ENCODE data around the gene CAMK2B.
A peak's percentile ranks its signal among the peaks of the same experiment; 100 is the strongest.

CAMK2B gene

DNA sequence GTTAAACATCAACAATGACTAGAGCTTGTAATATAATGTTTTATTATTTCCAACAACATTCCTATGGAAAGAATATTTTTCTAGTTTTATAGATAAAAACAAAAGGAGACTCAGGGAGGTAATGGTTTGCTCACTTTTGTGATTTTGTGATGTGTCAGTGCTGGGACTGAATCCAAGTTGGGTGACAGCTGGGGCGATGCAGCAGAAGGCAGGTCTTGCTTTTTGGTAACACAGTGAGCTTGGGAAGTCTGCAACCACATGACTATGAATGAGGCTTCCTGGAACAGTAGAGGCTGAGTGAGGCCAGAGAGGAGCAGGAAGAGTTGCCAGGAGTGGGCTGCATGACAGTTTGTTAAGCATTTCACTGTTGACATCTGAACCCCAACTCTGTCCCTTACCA lies 129.5 kb downstream of the CAMK2B start:
- TF ChIP-seq, protein P1, sequence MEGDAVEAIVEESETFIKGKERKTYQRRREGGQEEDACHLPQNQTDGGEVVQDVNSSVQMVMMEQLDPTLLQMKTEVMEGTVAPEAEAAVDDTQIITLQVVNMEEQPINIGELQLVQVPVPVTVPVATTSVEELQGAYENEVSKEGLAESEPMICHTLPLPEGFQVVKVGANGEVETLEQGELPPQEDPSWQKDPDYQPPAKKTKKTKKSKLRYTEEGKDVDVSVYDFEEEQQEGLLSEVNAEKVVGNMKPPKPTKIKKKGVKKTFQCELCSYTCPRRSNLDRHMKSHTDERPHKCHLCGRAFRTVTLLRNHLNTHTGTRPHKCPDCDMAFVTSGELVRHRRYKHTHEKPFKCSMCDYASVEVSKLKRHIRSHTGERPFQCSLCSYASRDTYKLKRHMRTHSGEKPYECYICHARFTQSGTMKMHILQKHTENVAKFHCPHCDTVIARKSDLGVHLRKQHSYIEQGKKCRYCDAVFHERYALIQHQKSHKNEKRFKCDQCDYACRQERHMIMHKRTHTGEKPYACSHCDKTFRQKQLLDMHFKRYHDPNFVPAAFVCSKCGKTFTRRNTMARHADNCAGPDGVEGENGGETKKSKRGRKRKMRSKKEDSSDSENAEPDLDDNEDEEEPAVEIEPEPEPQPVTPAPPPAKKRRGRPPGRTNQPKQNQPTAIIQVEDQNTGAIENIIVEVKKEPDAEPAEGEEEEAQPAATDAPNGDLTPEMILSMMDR (IDR thresholded peaks at IDR 0.05; ENCODE audit: low read depth, low read length, poor library complexity, severe bottlenecking), result no peak
- no peak for TF ChIP-seq EZH2phosphoT487 (IDR thresholded peaks at IDR 0.05; ENCODE audit: borderline replicate concordance, low read length)
- Histone ChIP-seq H4K20me1 (ENCODE audit: control insufficient read depth, insufficient read depth, low read depth, low read length) (no peaks in the 10 kb centered on the region), H3K9me3 (ENCODE audit: control insufficient read depth, insufficient read depth, low read length) (no peaks in the 10 kb centered on the region), H3K4me3 (ENCODE audit: low read length) (no peak overlapping the region), H3K27ac (ENCODE audit: low read depth, low read length) (no peak overlapping the region), H3K4me1 (ENCODE audit: control insufficient read depth, low read length) (peaks cover 10% of the 10 kb centered on the region), H3K9me2 (replicated peaks; ENCODE audit: control insufficient read depth, low read length) (no peaks in the 10 kb centered on the region), H3K36me3 (ENCODE audit: control insufficient read depth, low read length) (no peaks in the 10 kb centered on the region), H3K79me2 (ENCODE audit: control insufficient read depth, low read length) (peaks cover under 1% of the 10 kb centered on the region), H3F3A (ENCODE audit: control insufficient read depth, insufficient read depth) (no peaks in the 10 kb centered on the region), H3K4me2 (ENCODE audit: low read length) (peak overlapping the region; percentile 0; the same call in 1 of the 2 replicates), H3K27me3 (ENCODE audit: control insufficient read depth, low read length) (0 out of 2 replicates have a peak, but pooled peaks cover 3% of the 10 kb centered on the region)

DNA sequence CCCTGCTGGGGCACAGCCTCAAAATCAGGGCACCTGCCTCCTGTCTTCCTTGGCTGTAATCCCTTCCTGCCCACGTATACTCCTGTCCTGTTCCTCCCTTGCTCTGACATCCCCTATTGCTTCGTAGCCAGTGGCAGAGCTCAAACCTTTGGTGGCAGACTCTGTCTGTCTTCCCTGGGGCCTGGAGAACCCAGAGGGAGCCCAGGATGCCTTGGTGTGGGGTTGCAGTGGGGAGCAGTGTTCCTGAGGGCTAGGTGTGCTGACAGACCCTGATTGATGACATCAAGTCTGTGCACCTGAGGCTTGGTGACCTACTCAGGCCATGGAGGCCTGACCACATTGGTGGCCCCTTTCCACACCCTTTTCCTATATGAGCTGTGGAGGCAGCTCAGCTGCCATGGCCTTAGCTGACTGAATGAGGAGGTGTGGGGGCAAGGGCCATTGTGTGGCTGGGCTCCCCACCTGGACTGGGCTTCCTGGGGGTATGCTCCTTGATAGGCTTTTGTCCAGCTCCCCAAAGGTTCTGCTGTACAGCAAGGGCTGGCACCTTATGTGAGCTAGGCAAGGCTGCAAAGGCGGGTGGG lies 130.7 kb downstream of the CAMK2B start:
- no peak for TF ChIP-seq EZH2phosphoT487 (IDR thresholded peaks at IDR 0.05; ENCODE audit: borderline replicate concordance, low read length)
- TF ChIP-seq, protein P1 (IDR thresholded peaks at IDR 0.05; ENCODE audit: low read depth, low read length, poor library complexity, severe bottlenecking), result no peak
- peaks cover 7% of the 10 kb centered on the region; the same call in 1 of the 2 replicates for H3K27me3 ChIP-seq (ENCODE audit: control insufficient read depth, low read length)
- H3K9me3 ChIP-seq (ENCODE audit: control insufficient read depth, insufficient read depth, low read length), result no peaks in the 10 kb centered on the region
- H3K4me3 ChIP-seq (ENCODE audit: low read length), result no peak overlapping the region
- H3K4me1 ChIP-seq (ENCODE audit: control insufficient read depth, low read length), result peaks cover 10% of the 10 kb centered on the region
- H4K20me1 ChIP-seq (ENCODE audit: control insufficient read depth, insufficient read depth, low read depth, low read length), result no peaks in the 10 kb centered on the region
- H3K27ac ChIP-seq (ENCODE audit: low read depth, low read length), result no peak overlapping the region
- no peaks in the 10 kb centered on the region for H3K79me2 ChIP-seq (ENCODE audit: control insufficient read depth, low read length)
- H3K36me3 ChIP-seq (ENCODE audit: control insufficient read depth, low read length), result no peaks in the 10 kb centered on the region
- H3K9me2 ChIP-seq (replicated peaks; ENCODE audit: control insufficient read depth, low read length), result no peaks in the 10 kb centered on the region
- no peak overlapping the region for H3K4me2 ChIP-seq (ENCODE audit: low read length)
- no peaks in the 10 kb centered on the region for H3F3A ChIP-seq (ENCODE audit: control insufficient read depth, insufficient read depth)

DNA sequence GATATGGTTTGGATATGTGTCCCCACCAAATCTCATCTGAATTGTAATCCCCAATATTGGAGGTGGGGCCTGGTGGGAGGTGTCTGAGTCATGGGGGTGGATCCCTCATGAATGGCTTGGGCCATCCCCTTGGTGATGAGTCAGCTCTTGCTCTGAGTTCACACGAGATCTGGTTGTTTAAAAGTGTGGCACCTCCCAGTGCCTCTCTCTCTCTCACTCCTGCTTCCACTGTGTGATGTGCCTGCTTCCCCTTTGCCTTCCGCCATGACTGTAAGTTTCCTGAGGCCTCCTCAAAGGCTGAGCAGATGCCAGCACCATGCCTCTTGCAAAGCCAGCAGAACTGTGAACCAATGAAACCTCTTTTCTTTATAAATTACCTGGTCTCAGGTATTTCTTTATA lies 131.3 kb downstream of the CAMK2B start:
- TF ChIP-seq EZH2phosphoT487 (IDR thresholded peaks at IDR 0.05; ENCODE audit: borderline replicate concordance, low read length), result no peak
- TF ChIP-seq, protein P1 (IDR thresholded peaks at IDR 0.05; ENCODE audit: low read depth, low read length, poor library complexity, severe bottlenecking), result no peak
- Histone ChIP-seq H3K27me3 (ENCODE audit: control insufficient read depth, low read length) (peaks cover 7% of the 10 kb centered on the region; the same call in 1 of the 2 replicates), H3F3A (ENCODE audit: control insufficient read depth, insufficient read depth) (no peaks in the 10 kb centered on the region), H3K4me3 (ENCODE audit: low read length) (no peak overlapping the region), H3K79me2 (ENCODE audit: control insufficient read depth, low read length) (no peaks in the 10 kb centered on the region), H3K9me2 (replicated peaks; ENCODE audit: control insufficient read depth, low read length) (no peaks in the 10 kb centered on the region), H3K36me3 (ENCODE audit: control insufficient read depth, low read length) (no peaks in the 10 kb centered on the region), H4K20me1 (ENCODE audit: control insufficient read depth, insufficient read depth, low read depth, low read length) (no peaks in the 10 kb centered on the region), H3K27ac (ENCODE audit: low read depth, low read length) (no peak overlapping the region), H3K4me2 (ENCODE audit: low read length) (no peak overlapping the region), H3K4me1 (ENCODE audit: control insufficient read depth, low read length) (peaks cover 10% of the 10 kb centered on the region), H3K9me3 (ENCODE audit: control insufficient read depth, insufficient read depth, low read length) (no peaks in the 10 kb centered on the region)
